Activated T-cell treated with anti-CD3 and anti-CD28 coated beads for 48 hours (primary cell): Measurements from ENCODE around the gene CAMTA1.
A peak's percentile ranks its signal among the peaks of the same experiment; 100 is the strongest.
"Not testable (repeated sequence)": the region's sequence is repeated elsewhere in the genome, so short reads cannot be mapped to it uniquely, and the experiment has no call there.

Experiments
- DNase-seq: peaks from one replicate; pipeline ENCODE4 v3.0.0-alpha.2; 2020; ENCODE audit warnings: low read depth

Gene CAMTA1

DNA sequence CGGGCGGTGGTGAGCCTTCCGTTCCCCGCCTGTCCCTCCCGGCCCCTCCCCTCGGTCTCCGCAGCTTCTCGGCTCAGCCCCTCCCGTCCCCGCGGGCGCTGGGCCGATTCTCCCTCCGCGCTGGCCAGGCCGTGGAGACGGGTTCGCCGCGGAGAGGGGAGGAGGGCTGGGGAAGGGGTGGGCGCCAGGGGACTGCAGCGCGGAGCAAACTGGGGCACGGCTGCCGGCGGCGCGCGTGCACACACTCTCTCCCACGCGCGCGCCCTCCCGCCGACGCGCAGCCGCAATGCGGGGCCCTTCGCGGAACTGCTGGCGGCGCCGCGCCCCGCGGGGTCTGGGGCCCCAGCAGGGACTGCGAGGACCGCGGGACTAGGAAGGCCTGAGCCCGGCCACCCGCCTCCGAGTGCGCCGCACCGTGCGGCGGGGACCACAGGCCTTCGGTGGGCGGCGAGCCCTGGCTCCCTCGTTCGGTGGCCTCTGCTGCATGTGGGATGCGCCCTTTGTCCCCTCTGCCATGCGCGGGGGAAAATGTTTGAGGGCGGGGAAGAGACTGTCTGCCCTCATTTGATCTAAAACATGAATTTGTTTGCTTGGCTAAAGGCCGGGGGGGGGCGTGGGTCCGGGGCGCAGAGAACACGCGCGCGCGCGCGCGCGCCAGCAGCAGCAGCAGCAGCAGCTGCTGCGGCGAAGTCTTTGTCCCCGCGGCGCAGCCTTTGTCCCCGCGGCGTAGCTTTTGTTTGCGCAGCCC, 895.1 kb downstream of the CAMTA1 start:
- DNase-seq = peak; percentile 40

DNA sequence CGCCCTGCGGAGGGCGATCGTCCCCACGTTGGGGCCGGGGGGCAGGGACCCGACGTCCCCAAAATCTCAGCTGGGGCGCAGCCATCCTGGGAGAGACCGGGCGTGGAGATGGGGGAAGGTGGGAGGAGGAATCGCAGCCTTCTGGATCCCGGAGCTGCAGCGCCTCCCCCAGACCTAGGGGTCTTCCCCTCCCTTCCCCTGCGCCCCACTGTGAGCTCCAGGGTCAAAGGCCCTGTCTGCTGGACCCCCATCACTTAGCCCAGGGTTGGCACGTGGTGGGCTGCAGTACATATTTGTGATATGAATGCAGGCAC, 895.7 kb downstream of the CAMTA1 start:
- DNase-seq = no peak

DNA sequence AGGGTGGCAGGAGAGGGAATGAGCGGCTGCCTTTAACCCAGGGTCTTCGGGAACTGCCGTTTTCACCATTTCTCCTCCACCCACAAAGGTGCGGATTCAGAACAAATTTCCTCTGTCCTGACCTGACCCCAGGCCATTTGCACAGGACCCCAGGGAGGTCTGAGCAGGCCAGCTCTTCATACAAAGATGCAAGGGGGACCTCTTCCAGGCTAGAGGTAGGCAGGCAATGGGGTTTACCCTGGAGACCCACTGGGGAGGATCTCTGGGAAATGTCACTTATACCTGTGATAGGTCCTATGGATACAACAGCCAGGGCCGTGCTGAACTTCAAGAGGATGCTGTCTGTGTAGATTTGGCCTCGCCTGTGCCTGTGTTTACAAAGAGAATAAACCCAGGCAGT, 896.1 kb downstream of the CAMTA1 start:
- DNase-seq = no peak

- DNase-seq = no peak
Observed at GRCh38 chr1:7683521-7683920, 898.3 kb downstream of the CAMTA1 start.

DNA sequence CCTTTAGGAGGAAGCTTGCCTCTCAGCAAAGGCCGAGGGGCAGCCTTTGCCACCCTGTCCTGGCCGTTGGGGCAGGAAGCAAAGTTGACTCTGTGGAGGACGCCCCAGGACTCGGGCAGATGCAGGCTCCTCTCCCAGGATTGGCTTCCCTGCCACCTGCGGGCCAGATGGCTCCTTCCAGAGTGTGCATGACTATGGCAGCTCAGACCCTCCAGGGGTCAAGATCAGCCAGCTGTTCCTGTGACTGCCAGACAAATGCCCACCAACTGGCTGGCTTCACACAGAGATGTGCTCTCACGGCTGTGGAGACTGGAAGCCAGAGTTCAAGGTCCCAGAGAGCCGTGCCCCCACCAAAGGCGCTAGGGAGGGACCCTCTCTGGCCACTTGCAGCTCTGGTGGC, 898.9 kb downstream of the CAMTA1 start:
- no peak for DNase-seq

DNA sequence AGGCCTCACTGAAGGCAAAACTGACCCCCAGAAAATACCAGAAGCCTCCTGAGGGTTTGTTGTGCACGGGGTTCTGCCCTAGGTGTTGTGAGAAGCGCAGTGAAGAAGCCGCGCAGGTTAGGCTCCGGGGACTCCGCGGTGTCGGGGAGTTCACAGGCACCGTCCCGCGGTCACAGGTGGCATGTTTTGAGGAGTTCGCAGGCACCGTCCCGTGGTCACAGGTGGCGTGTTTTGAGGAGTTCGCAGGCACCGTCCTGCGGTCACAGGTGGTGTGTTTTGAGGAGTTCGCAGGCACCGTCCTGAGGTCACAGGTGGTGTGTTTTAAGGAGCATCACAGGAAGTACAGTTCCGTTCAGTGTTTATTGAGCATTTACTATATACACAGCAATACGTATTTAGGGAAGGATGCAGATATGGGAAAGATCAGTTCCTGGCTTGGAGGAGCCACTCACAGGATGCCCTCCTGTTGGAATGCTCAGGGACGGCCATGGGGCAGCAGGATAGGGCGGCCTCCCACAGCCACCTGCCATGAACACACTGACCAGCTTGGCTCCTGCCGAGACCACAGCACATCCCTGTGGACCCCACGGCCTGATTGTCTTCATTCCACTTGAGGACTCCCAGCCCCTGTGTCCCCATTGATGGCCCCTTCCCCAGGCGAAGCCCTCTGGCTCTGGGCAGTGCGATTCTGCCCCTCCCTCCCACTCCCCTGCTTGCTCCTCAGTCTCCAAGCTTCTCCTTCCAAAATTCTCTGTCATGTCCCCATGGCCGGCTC, 899.8 kb downstream of the CAMTA1 start:
- DNase-seq = no peak

- DNase-seq = no peak
Observed at GRCh38 chr1:7686301-7686850, 901.1 kb downstream of the CAMTA1 start.

- DNase-seq = no peak
Observed at GRCh38 chr1:7687411-7687810, 902.2 kb downstream of the CAMTA1 start.

DNA sequence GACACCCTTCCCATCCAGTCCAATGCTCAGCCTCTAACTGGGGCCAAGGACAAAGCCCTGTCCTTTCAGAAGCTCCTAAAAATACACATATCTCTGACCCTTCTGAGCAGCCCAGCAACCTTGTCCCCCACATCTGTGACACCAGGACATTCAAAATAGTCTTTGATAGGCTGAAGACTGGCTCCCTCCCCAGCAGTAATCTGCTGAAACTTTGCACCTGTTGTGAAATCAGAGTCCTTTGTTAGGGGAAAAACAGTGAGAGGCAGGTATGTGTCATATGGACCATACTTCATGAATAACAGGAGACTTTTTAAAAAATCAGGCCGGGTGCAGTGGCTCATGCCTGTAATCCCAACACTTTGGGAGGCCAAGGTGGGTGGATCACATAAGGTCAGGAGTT, 903.4 kb downstream of the CAMTA1 start:
- DNase-seq = no peak

- not testable (repeated sequence) for DNase-seq
Observed at GRCh38 chr1:7689307-7689706, 904.1 kb downstream of the CAMTA1 start.

DNA sequence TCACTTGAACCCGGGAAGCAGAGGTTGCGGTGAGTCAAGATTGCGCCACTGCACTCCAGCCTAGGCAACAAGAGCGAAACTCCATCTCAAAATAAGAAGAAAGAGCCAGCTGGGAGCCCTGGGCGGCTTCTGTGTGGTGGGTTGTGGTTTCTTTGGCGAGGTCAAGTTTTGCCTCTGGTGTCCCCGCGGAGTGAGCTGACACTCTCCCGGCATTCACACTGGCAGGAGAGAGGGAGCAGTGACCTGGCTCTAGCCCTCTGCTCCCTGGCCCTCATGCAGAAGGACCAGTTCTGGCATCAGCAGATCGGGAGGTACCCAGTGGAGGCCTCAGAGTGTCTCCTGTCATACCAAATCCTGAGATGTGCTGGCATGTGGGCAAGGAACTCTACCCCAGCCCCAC, 904.8 kb downstream of the CAMTA1 start:
- DNase-seq = no peak

DNA sequence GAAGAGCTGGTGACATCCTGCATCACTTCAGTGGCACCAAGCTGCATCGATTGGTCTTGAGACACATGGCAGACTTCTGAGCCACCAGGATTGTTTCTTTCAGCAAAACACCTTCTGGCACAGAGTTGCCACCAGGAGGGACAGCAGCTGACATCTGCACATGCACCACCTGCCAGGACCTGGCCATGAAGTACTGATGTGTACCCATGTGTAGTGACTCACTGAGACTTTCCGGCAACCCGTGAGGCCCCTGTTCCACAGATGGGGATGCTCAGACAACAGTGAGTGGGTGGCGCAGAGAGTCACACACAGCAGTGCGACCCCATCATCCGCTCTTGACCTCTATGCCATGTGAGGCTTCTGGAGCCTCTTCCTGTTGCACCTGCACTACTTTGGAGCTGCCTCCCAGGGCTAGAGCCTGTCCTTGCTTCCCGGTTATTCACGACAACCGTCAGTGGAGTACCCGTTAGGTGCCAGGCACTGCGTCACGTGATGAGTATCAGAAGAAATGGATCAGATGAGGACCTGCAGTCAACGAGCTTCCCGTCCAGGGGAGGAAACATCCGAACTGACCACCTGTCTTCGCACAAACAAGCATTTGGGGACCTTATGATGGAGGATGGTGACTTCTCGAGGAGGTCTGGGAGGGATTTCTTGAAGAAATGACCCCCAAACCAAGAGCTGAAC, 905.4 kb downstream of the CAMTA1 start:
- DNase-seq = no peak

DNA sequence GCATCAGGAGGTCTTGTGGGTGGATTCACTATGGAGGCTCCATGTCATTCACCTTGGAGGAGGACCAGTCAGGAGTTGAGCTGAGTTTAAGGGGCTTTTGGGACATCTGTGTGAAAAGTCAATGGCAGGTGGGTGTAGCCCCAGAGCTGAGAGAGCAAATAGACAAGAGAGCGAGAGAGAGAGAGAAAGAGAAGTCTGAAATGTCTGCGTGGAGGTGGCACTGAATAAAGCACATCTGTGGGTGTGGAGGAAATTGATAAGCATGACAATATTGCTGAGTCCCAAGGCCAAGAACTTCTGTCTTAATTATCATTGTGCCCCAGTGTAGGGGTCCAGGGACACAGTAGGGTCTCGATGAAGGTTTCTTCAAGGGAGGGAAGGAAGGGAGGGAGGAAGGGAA, 906.3 kb downstream of the CAMTA1 start:
- no peak for DNase-seq

DNA sequence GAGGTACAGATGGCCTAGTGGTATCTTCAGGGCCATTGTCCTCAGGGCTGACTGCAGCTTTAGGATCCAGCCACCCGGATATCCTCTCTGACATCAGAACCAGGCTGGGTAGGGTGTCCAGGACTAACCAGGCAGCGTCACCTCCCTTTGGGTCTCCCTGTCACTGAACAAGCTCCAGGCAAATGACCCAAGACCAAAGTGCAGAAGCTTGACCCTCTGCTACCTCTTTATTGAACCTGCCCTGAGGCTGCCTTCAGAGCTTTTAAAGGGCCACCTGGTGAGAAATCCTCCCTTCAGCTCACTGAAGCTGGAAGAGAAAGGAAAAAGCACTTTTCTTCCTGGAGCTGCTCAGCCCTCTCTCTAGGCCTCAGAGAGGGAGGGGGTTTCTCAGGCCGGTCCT, 906.8 kb downstream of the CAMTA1 start:
- DNase-seq = no peak

GRCh38 chr1:7693037-7693436, 907.8 kb downstream of the CAMTA1 start:
- DNase-seq = not testable (repeated sequence)

DNA sequence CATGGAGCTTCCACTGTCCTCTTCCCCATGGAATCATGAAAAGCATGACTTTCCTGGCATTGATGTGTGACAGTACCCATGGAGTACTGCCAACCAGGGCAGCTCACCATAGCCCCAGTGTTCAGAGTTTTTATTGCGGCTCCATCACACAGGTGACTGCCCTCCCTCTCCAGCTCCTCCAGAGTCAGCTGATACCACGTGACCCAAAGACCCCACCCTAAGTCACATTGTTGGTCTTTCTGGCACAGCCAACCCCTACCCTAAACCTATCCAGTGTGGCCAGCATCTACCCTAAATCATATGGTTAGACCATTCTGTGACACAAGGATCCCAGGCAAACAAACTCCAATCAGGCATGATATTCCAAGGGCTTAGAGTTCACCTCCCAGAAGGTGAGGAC, 908.4 kb downstream of the CAMTA1 start:
- no peak for DNase-seq

DNA sequence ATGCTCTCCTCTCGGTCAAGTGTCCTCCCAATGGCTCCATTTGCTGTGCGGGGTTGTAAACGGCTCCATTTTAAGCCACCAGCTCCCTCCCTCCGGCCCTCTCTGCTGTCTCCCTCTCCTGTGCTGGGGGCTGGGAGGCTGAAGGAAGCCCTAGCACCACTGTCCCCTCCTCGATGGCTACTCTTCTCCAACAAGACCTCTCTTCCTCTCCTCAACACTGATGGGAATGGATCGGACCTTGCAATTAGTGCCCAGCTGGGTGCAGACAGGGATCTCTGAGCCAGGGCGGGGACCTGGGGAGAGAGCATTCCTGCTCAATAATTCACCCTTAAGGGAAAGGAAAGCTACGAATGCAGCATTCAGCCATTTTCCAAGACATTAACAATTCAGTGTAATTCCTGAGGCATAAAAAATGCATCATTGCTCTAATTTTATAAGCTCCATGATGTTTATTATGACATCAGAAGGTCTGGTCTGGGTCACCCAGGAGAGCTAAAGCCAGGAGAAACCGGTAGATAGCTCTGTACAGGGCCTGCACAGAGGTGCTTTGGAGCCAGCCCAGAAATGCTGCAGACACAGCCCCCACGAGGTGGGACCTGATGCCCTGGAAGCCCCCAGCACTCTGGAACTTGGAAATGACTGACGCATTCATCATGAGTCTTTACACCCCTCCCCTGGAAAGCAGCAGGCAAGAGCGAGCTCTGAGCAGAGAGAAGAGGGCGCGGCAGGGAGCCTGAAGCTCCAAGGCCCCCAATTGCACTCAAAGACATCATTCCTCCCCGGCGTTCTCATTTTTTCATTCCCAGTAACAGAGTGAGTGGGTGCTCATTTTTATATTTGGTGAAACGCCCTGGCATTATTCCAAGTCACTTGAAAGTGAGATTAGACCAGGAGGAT, 909.6 kb downstream of the CAMTA1 start:
- DNase-seq = no peak

DNA sequence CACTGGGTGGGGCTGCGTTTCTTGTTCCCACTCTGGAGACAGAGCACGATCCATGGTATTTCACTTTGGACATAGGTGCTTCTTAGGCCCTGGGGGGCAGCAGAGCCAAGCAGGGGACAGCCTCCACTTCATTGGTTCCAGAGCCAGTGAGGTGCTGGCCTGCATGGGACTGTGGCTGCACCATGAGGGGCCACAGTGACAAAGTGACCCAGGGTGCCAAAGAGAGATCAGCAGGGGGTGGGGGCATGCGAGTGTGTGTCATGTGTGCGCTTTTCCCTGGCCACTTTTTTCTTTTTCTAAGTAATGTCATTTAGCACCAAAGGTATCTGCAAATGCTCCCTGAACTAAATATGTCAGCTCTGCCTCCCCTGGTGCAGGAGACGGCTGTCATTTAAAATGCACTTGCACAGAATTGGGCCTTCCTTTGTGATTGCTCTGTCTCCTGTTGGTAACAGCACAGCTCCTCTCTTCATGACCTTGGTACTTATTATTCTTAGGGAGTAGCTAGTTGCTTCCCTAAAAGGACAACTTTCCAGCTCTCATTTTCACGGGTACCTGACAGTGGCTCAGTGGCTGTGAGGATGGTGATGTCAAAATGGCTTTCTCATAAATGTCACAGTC, 910.4 kb downstream of the CAMTA1 start:
- no peak for DNase-seq

DNA sequence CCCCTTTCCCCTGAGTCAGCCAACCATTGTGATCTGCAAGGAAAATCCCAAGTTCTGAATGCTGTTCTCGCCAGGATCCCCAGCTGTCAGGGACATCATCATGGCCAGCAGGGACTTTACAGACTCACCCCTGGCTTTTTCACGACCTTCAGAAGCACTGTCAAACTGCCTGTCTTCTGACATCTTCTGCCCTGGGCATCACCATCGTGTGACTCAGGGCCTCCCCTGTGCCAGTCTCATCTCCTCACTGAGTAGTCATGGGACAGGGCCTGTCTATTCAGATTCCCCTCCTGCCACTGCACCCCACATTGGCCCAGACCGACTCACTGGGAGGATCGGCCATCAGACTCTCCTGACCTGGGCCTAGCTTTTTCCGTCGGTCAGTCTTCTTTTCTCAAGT, 913.4 kb downstream of the CAMTA1 start:
- no peak for DNase-seq

DNA sequence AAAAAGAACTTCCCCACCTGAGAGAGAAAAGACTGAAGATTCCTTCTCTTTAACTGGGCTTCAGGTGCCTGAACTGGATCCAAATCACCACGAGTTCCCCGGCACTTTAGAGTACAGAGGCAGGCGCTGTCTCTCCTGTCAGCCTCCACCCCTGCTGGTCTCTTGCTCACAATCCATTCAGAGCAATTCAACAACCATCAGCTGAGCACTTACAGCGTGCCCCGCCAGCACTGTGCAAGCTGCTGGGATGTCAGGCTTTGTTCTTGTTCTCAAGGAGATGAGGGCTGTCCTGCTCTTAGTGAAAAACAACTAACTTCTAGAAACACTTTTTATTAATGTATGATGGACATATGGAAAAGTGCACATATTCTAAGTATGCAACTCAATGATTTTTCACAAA, 917.1 kb downstream of the CAMTA1 start:
- no peak for DNase-seq
